WTC11 (cell line): ENCODE data around the gene MCEE. TPM values are rescaled to one million over a fixed set of nuclear protein-coding genes. Genes with fewer than 3 reads are reported as not detected.

Experiments
- ATAC-seq: fragments of 200-7000 bp; cut with Tn5 transposase; 2 replicates; pipeline ENCODE4 v1.10.0; 2021; ENCODE audit warnings: mild to moderate bottlenecking, moderate library complexity
- CTCF ChIA-PET: fragments of 300-600 bp; sonication (Branson Sonifier 250); formaldehyde crosslinking; loops from one replicate; lab custom pipeline; 2021; ENCODE audit warnings: antibody characterized with exemption; lab: Charles Lee
- POLR2A ChIA-PET: fragments of 350-600 bp; sonication (Branson Sonifier 250); formaldehyde crosslinking; loops from one replicate; lab custom pipeline; 2021; ENCODE audit warnings: antibody characterized with exemption; lab: Charles Lee
- DNase-seq: peaks from one replicate; pipeline ENCODE4 v3.0.0; 2021; ENCODE audit warnings: low spot score
- H3K27ac Mint-ChIP-seq: 2 replicates; pipeline ENCODE4 v1.8.0; 2021; ENCODE audit warnings: mixed read lengths
- H3K27me3 Mint-ChIP-seq: 2 replicates; pipeline ENCODE4 v1.8.0; 2021; ENCODE audit warnings: low read depth, mild to moderate bottlenecking, moderate library complexity, mixed read lengths
- H3K36me3 Mint-ChIP-seq: 2 replicates; pipeline ENCODE4 v1.8.0; 2021; ENCODE audit warnings: mixed read lengths
- H3K4me1 Mint-ChIP-seq: 2 replicates; pipeline ENCODE4 v1.8.0; 2022; ENCODE audit warnings: mixed read lengths
- H3K4me3 Mint-ChIP-seq: 2 replicates; pipeline ENCODE4 v1.8.0; 2021; ENCODE audit warnings: mild to moderate bottlenecking, moderate library complexity, mixed read lengths
- H3K9me3 Mint-ChIP-seq: 2 replicates; pipeline ENCODE4 v1.8.0; 2021; ENCODE audit warnings: mixed read lengths
- ARID4B ChIP-seq: sonication (generic); formaldehyde crosslinking; IDR thresholded peaks from 2 replicates; pipeline ENCODE4 v1.8.0; 2023; ENCODE audit warnings: missing genetic modification reagents, mild to moderate bottlenecking, borderline replicate concordance
- ATF2 ChIP-seq: sonication (generic); formaldehyde crosslinking; IDR thresholded peaks from 2 replicates; pipeline ENCODE4 v1.8.1; 2022; ENCODE audit warnings: low read depth, missing genetic modification reagents, borderline replicate concordance
- CDX4 ChIP-seq: fragments of 250-450 bp; sonication (Bioruptor Pico); IDR thresholded peaks from 2 replicates; pipeline ENCODE4 v1.9.0; 2021; ENCODE audit warnings: moderate library complexity, mild to moderate bottlenecking, inconsistent platforms, borderline replicate concordance
- CREM ChIP-seq: sonication (generic); formaldehyde crosslinking; IDR thresholded peaks from 2 replicates; pipeline ENCODE4 v1.8.1; 2022; ENCODE audit warnings: mild to moderate bottlenecking, missing genetic modification reagents, moderate library complexity
- E2F1 ChIP-seq: sonication (generic); formaldehyde crosslinking; IDR thresholded peaks from 2 replicates; pipeline ENCODE4 v1.8.0; 2022; ENCODE audit warnings: mild to moderate bottlenecking, missing genetic modification reagents
- ERG ChIP-seq: fragments of 250-450 bp; sonication (Bioruptor Pico); IDR thresholded peaks from 2 replicates; pipeline ENCODE4 v1.8.0; 2021; ENCODE audit warnings: mild to moderate bottlenecking
- ETV6 ChIP-seq: sonication (generic); formaldehyde crosslinking; IDR thresholded peaks from 2 replicates; pipeline ENCODE4 v1.8.1; 2022; ENCODE audit warnings: mild to moderate bottlenecking, missing genetic modification reagents
- FOXP4 ChIP-seq: sonication (generic); formaldehyde crosslinking; IDR thresholded peaks from 2 replicates; pipeline ENCODE4 v1.8.0; 2022; ENCODE audit warnings: mild to moderate bottlenecking, missing genetic modification reagents
- GTF2I ChIP-seq: fragments of 250-450 bp; sonication (Bioruptor Pico); conservative IDR thresholded peaks from 2 replicates; pipeline ENCODE4 v1.4.0; 2021; ENCODE audit warnings: mild to moderate bottlenecking
- HMGA2 ChIP-seq: fragments of 250-450 bp; sonication (Bioruptor Pico); IDR thresholded peaks from 2 replicates; pipeline ENCODE4 v1.4.0; 2021; ENCODE audit warnings: mild to moderate bottlenecking, moderate library complexity
- MXD4 ChIP-seq: fragments of 250-450 bp; sonication (Bioruptor Pico); IDR thresholded peaks from 2 replicates; pipeline ENCODE4 v1.8.0; 2021; ENCODE audit warnings: mild to moderate bottlenecking, moderate library complexity, borderline replicate concordance
- MYBL2 ChIP-seq: sonication (generic); formaldehyde crosslinking; IDR thresholded peaks from 2 replicates; pipeline ENCODE4 v1.8.1; 2023; ENCODE audit warnings: mild to moderate bottlenecking, moderate library complexity, missing genetic modification reagents
- PRRX2 ChIP-seq: fragments of 250-450 bp; sonication (Bioruptor Pico); IDR thresholded peaks from 2 replicates; pipeline ENCODE4 v1.8.0; 2021; ENCODE audit warnings: mild to moderate bottlenecking
- SMAD3 ChIP-seq: sonication (generic); formaldehyde crosslinking; IDR thresholded peaks from 2 replicates; pipeline ENCODE4 v1.8.0; 2022; ENCODE audit warnings: missing genetic modification reagents, mild to moderate bottlenecking, borderline replicate concordance
- SMAD4 ChIP-seq: sonication (generic); formaldehyde crosslinking; IDR thresholded peaks from 2 replicates; pipeline ENCODE4 v1.8.0; 2022; ENCODE audit warnings: mild to moderate bottlenecking, missing genetic modification reagents
- TEAD4 ChIP-seq: sonication (generic); formaldehyde crosslinking; IDR thresholded peaks from 2 replicates; pipeline ENCODE4 v1.8.0; 2022; ENCODE audit warnings: mild to moderate bottlenecking, missing genetic modification reagents
- ZNF263 ChIP-seq: sonication (generic); formaldehyde crosslinking; IDR thresholded peaks from 2 replicates; pipeline ENCODE4 v1.8.1; 2022; ENCODE audit warnings: low read depth, mild to moderate bottlenecking, moderate library complexity, missing genetic modification reagents
- ZNF416 ChIP-seq: fragments of 250-450 bp; sonication (Bioruptor Pico); IDR thresholded peaks from 2 replicates; pipeline ENCODE4 v1.9.0; 2021; ENCODE audit warnings: mild to moderate bottlenecking, inconsistent platforms
- ZNF512 ChIP-seq: sonication (generic); formaldehyde crosslinking; IDR thresholded peaks from 2 replicates; pipeline ENCODE4 v1.8.1; 2022; ENCODE audit warnings: missing genetic modification reagents, borderline replicate concordance
- ZNF671 ChIP-seq: fragments of 250-450 bp; sonication (Bioruptor Pico); IDR thresholded peaks from 2 replicates; pipeline ENCODE4 v1.8.0; 2021; ENCODE audit warnings: mild to moderate bottlenecking
- total RNA-seq: library from RNA; stranded (reverse); gene quantifications from 3 replicates; pipeline ENCODE4 v1.2.3, GENCODE V29; 2021
- TF ChIP-seq, protein P1 (sequence below): fragments of 250-450 bp; sonication (Bioruptor Pico); IDR thresholded peaks from 2 replicates; pipeline ENCODE4 v1.9.0; 2021; ENCODE audit warnings: mild to moderate bottlenecking

MCEE gene
- total RNA-seq, 1 experiment from 2014 or later, result 18.7 TPM

DNA sequence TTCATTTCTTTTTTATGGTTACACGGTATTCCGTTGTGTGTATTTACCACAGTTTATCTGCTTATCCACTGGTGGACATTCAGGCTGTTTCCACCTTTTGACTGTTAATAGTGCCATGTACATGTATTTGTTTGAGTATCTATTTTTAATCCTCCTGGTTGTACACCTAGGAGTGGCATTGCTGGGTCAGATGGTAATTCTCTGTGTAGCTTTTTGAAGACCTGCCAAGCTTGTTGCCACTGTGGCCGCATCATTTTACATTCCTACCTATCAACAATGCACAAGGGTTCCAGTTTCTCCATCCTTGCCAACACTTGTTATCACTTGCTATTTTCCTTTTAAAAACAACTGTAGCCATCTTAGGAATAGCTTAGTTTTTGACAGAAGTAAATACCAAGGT lies 13.8 kb upstream of the MCEE start (continued):
- TF ChIP-seq CDX4 (CRISPR knock-in tag), result no peak

GRCh38 chr2:71136174-71136573 lies 6.1 kb upstream of the MCEE start:
- H3K27ac Mint-ChIP-seq, result no peak overlapping the region
- H3K9me3 Mint-ChIP-seq, result no peaks in the 10 kb centered on the region
- H3K27me3 Mint-ChIP-seq, result no peaks in the 10 kb centered on the region
- H3K4me1 Mint-ChIP-seq, result no peaks in the 10 kb centered on the region
- DNase-seq, result no peak
- no peak overlapping the region for H3K4me3 Mint-ChIP-seq
- TF ChIP-seq SMAD4 (CRISPR knock-in tag) (no peak), MXD4 (CRISPR knock-in tag) (no peak), ERG (CRISPR knock-in tag) (no peak), FOXP4 (no peak), E2F1 (CRISPR knock-in tag) (no peak), ETV6 (CRISPR knock-in tag) (no peak), SMAD3 (CRISPR knock-in tag) (no peak), ZNF416 (CRISPR knock-in tag) (no peak), CREM (CRISPR knock-in tag) (no peak), MYBL2 (CRISPR knock-in tag) (no peak), PRRX2 (CRISPR knock-in tag) (no peak)
- TF ChIP-seq, protein P1, sequence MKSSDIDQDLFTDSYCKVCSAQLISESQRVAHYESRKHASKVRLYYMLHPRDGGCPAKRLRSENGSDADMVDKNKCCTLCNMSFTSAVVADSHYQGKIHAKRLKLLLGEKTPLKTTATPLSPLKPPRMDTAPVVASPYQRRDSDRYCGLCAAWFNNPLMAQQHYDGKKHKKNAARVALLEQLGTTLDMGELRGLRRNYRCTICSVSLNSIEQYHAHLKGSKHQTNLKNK (CRISPR knock-in tag), result no peak
- TF ChIP-seq, all 79 proteins: peak for 0
- no peak for ATAC-seq
- POLR2A ChIA-PET, result no interaction called here
- CTCF ChIA-PET, result no interaction called here
- peaks cover 50% of the 10 kb centered on the region for H3K36me3 Mint-ChIP-seq

- ChIA-PET CTCF (no interaction called here), POLR2A (no interaction called here)
- H3K27ac Mint-ChIP-seq, result no peak overlapping the region
- H3K4me1 Mint-ChIP-seq, result peaks cover 4% of the 10 kb centered on the region; the same call in 1 of the 2 replicates
- no peak for DNase-seq
- H3K36me3 Mint-ChIP-seq, result peaks cover 30% of the 10 kb centered on the region
- H3K27me3 Mint-ChIP-seq, result no peaks in the 10 kb centered on the region
- ATAC-seq, result no peak
- no peak overlapping the region for H3K4me3 Mint-ChIP-seq
- no peaks in the 10 kb centered on the region for H3K9me3 Mint-ChIP-seq
- TF ChIP-seq TEAD4 (CRISPR knock-in tag) (no peak), ZNF512 (CRISPR knock-in tag) (no peak), HMGA2 (no peak), GTF2I (no peak), ATF2 (CRISPR knock-in tag) (no peak), ZNF263 (no peak), ZNF671 (no peak), ARID4B (no peak)
Observed at GRCh38 chr2:71133603-71134002, 3.6 kb upstream of the MCEE start.
